Right atrium auricular region (tissue), 2 donors: ENCODE results near the gene LRRC47. TPM values are rescaled to one million over a fixed set of nuclear protein-coding genes. Genes with fewer than 3 reads are reported as not detected.

ENCODE experiments used
- DNase-seq: peaks from one replicate; pipeline ENCODE4 v3.0.0-alpha.2; 2019; ENCODE audit warnings: low spot score
- H3K27ac ChIP-seq, 2 donors: fragments of 200-600 bp; sonication (generic); 1 replicate in 1 of 2; 2 replicates in 1 of 2; pipeline ENCODE4 v1.5.1; 2016 to 2019
- H3K27me3 ChIP-seq, 2 donors: fragments of 200-600 bp; sonication (generic); one replicate each; pipeline versions ENCODE4 v1.5.1 to v1.6.0; 2017 to 2019
- H3K36me3 ChIP-seq: fragments of 200-600 bp; sonication (generic); one replicate; pipeline ENCODE4 v1.5.1; 2016
- H3K4me1 ChIP-seq, 2 donors: fragments of 200-600 bp; sonication (generic); one replicate each; pipeline versions ENCODE4 v1.5.1 to v1.6.0; 2017 to 2019
- H3K4me3 ChIP-seq, 2 donors: fragments of 200-600 bp; sonication (generic); 1 replicate in 1 of 2; 2 replicates in 1 of 2; pipeline ENCODE4 v1.5.1; 2017 to 2019; ENCODE audit warnings: mild to moderate bottlenecking in 1 of 2, moderate library complexity in 1 of 2
- H3K9me3 ChIP-seq, 2 donors: fragments of 200-600 bp; sonication (generic); one replicate each; pipeline ENCODE4 v1.5.1; 2019
- total RNA-seq, 2 donors: library from RNA; depleted of rRNA; stranded (reverse); fragments of >200 nt; gene quantifications; one replicate each; pipeline ENCODE4 v1.1.0, GENCODE V29; 2016
- TF ChIP-seq, protein P1 (sequence below), 2 donors: fragments of 200-600 bp; sonication (generic); IDR thresholded peaks; one replicate each; pipeline ENCODE4 v1.5.1; 2019; ENCODE audit warnings: antibody characterized with exemption in 2 of 2

Gene LRRC47
- total RNA-seq, 2 donors from 2014 or later: 31.7 to 33.6 TPM

DNA sequence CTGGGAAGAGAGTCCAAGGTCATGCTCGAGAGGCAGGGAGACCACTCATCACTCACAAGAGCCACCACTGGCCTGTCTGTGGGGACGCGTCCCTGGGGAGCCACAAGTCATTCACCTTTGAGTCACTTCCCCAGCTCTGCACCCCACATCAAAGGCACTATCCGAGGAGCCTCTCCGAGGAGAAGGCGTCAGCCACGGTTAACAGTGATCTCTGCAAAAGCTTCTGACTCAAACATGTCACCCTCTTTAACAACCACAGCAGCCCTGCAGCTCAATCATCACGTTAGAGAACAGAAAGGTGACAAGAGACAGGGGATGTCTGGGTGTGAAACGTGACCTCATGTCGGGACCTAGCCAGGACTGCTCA lies 9.0 kb downstream of the LRRC47 start:
- Histone ChIP-seq H3K9me3 (no peaks in the 10 kb centered on the region), H3K4me3 (no peak overlapping the region), H3K27me3 (no peaks in the 10 kb centered on the region), H3K27ac (no peak overlapping the region), H3K36me3 (peaks cover 49% of the 10 kb centered on the region), H3K4me1 (peaks cover 0 to 27% of the 10 kb centered on the region in 2 donors)
- TF ChIP-seq, protein P1, sequence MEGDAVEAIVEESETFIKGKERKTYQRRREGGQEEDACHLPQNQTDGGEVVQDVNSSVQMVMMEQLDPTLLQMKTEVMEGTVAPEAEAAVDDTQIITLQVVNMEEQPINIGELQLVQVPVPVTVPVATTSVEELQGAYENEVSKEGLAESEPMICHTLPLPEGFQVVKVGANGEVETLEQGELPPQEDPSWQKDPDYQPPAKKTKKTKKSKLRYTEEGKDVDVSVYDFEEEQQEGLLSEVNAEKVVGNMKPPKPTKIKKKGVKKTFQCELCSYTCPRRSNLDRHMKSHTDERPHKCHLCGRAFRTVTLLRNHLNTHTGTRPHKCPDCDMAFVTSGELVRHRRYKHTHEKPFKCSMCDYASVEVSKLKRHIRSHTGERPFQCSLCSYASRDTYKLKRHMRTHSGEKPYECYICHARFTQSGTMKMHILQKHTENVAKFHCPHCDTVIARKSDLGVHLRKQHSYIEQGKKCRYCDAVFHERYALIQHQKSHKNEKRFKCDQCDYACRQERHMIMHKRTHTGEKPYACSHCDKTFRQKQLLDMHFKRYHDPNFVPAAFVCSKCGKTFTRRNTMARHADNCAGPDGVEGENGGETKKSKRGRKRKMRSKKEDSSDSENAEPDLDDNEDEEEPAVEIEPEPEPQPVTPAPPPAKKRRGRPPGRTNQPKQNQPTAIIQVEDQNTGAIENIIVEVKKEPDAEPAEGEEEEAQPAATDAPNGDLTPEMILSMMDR (IDR thresholded peaks at IDR 0.05): no peak
- DNase-seq: no peak

DNA sequence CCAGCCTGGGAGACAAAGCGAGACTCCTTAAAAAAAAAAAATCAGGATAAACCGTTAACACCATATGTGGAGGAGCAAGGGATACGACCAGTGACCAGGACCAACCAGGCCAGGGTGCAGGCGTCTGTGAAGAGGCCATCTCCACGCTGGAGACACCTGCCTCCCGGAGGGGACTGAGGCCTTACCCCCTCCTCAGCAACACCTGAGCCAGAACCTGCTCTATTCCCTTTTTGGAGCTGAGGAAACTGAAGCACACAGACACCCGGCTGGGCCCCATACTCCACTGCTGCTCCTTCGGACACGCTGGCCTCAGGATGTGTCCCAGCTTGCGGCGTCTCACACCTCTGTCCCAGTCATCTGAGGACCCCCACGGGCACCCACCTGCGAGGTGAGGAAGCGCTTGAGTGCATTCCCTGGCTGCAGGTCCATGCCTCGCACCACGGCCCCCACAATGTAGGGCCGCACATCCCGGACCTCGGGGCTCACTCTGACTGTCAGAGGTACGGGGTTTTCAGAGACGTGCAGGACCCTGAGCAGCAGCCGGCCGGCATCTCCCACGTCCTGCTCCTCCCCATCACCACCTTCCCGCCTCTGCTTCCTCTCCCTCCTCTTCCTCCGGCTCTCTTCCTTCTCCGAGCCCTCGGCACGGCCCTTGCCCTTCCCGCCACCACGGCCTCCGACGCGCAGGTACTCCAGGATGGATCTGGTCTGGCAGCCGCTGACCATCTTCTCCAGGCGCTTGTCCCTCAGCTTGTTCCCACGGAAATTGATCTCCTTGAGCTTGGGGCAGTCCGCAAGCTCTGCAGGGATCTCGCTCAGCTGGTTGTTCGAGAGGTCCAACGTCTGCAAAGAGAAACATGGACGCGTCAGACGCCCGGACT lies 9.6 kb downstream of the LRRC47 start:
- H3K27ac ChIP-seq: no peak overlapping the region
- peaks cover 0 to 27% of the 10 kb centered on the region in 2 donors for H3K4me1 ChIP-seq
- no peaks in the 10 kb centered on the region for H3K9me3 ChIP-seq
- DNase-seq: no peak
- no peaks in the 10 kb centered on the region for H3K27me3 ChIP-seq
- H3K36me3 ChIP-seq: peaks cover 56% of the 10 kb centered on the region
- no peak overlapping the region for H3K4me3 ChIP-seq
- TF ChIP-seq, protein P1 (IDR thresholded peaks at IDR 0.05): no peak

DNA sequence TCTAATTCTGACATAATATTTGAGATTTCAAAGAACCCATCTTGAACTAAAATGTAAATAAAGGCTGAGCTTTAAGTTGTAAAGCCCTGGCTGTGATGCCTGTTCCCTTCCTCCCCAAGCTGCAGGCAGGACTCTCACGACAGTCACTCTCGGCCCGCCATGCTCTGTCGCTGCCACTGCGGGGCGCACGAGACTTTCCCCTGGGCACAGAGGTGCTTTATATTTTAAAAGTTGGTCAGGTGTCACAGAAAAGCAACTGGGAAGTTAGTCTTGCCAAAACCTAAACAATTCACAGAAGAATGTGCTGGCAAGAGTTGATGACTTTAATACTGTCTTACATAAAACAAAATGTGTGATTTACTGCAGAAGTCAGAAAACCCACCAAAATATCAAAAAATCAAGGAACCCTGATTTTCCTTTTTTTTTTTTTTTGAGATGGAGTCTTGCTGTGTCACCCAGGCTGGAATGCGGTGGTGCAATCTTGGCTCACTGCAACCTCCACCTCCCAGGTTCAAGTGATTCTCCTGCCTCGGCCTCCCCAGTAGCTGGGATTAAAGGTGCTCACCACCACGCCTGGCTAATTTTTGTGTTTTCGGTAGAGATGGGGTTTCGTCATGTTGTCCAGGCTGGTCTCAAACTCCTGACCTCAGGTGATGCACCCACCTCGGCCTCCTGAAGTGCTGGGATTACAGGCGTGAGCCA lies 10.7 kb downstream of the LRRC47 start:
- H3K36me3 ChIP-seq: peaks cover 67% of the 10 kb centered on the region
- H3K9me3 ChIP-seq: no peaks in the 10 kb centered on the region
- H3K4me1 ChIP-seq: peaks cover 0 to 19% of the 10 kb centered on the region in 2 donors
- no peak for DNase-seq
- TF ChIP-seq, protein P1 (IDR thresholded peaks at IDR 0.05): peak in 1 of 2 donors; percentile 29
- H3K4me3 ChIP-seq: no peak overlapping the region
- no peaks in the 10 kb centered on the region for H3K27me3 ChIP-seq
- H3K27ac ChIP-seq: no peak overlapping the region

DNA sequence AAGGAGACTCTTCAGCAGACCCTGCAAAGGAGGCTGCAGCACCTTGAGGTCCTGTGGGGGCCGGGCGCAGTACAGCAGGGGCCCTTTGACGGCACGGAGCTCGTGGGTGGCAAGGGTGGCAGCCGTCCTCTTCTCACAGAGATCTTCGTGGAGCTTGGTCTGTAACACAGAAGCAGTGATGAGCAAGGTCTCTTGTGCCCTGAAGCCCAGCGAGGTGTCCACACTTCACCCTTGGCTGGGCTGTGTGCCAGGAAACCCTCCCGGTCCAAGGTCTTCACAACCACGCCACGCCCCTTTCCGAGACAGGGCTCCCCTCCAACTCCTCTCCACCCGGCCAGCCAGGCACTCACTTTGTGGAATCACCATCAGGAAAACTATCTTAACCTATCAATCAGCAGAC lies 11.3 kb downstream of the LRRC47 start:
- TF ChIP-seq, protein P1 (IDR thresholded peaks at IDR 0.05): no peak
- DNase-seq: no peak
- no peak overlapping the region for H3K27ac ChIP-seq

DNA sequence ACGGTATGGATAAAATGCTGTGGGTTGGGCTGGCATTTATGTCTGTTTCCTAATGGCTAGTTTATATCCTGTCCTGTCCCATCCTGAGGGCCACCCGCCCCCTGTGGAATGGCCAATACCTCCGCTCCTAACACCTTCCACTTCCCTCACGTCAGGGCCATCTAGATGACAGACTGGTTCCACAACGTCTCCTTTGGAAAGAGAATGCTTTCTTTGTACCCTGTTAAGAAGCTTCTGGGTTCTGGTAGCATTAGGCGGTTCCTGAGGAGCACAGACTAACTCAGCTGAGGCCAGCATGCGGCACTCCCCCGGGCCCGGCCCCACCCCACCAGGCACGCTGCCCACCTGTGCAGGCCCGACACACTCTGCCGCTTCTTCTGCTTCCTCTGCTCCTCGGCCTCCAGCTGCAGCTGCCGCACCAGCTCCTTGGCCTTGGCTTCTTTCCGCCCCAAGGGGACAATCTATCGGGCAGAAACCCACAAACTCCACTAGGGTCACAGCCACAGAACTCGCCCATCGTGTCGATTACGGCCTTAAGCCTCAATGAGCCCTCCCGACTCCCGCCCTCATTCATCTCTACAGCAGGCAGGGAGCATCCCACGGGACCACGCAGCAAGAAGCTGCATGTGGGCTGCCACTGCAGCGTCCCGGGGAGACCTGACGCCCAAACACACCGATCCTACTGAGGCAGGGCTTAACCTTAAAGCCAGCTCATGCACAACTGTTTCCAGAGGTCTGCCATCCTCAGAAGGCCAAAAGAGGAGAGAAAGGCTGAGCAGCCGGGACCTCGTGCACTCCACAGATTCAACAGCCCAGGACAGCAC lies 12.4 kb downstream of the LRRC47 start:
- DNase-seq: no peak
- no peaks in the 10 kb centered on the region for H3K27me3 ChIP-seq
- H3K27ac ChIP-seq: no peak overlapping the region
- H3K4me1 ChIP-seq: peaks cover 0 to 5% of the 10 kb centered on the region in 2 donors
- TF ChIP-seq, protein P1 (IDR thresholded peaks at IDR 0.05): no peak
- no peaks in the 10 kb centered on the region for H3K9me3 ChIP-seq
- H3K36me3 ChIP-seq: peaks cover 77% of the 10 kb centered on the region
- H3K4me3 ChIP-seq: no peak overlapping the region

More for the DNA sequence above, 11.3 kb downstream of the LRRC47 start:
- Histone ChIP-seq H3K4me3 (no peak overlapping the region), H3K27me3 (no peaks in the 10 kb centered on the region), H3K36me3 (peaks cover 72% of the 10 kb centered on the region), H3K9me3 (no peaks in the 10 kb centered on the region), H3K4me1 (peaks cover 0 to 14% of the 10 kb centered on the region in 2 donors)
